Liver (tissue), 10 donors: ENCODE data around the gene EFHD1. TPM values are rescaled to one million over a fixed set of nuclear protein-coding genes. Genes with fewer than 3 reads are reported as not detected.

ENCODE experiments used
- DNase-seq: peaks from one replicate; pipeline ENCODE4 v3.0.0-alpha.2; 2017; ENCODE audit warnings: low spot score
- H3K27ac ChIP-seq, 2 donors: one replicate each; pipeline ENCODE4 v1.7.0; 2013; ENCODE audit warnings: inconsistent platforms in 2 of 2, low read length in 2 of 2, control low read depth in 1 of 2, low read depth in 1 of 2, mild to moderate bottlenecking in 1 of 2
- H3K27me3 ChIP-seq, 4 donors: one replicate each; pipeline versions ENCODE4 v1.6.1 to v1.7.0; 2013; ENCODE audit warnings: low read length in 3 of 4, inconsistent platforms in 1 of 4, mild to moderate bottlenecking in 1 of 4, moderate library complexity in 1 of 4; ENCODE audit not compliant: control insufficient read depth in 4 of 4, insufficient read depth in 4 of 4
- H3K36me3 ChIP-seq, 4 donors: one replicate each; pipeline versions ENCODE4 v1.6.1 to v1.7.0; 2013; ENCODE audit warnings: low read length in 3 of 4, mild to moderate bottlenecking in 3 of 4, low read depth in 1 of 4, moderate library complexity in 1 of 4; ENCODE audit not compliant: control insufficient read depth in 4 of 4, insufficient read depth in 3 of 4
- H3K4me1 ChIP-seq, 4 donors: one replicate each; pipeline versions ENCODE4 v1.6.1 to v1.7.0; 2013; ENCODE audit warnings: low read length in 3 of 4, mild to moderate bottlenecking in 3 of 4, moderate library complexity in 1 of 4; ENCODE audit not compliant: control insufficient read depth in 4 of 4, insufficient read depth in 4 of 4
- H3K4me3 ChIP-seq, 3 donors: one replicate each; pipeline versions ENCODE4 v1.6.1 to v1.7.0; 2013; ENCODE audit warnings: low read length in 3 of 3, control low read depth in 1 of 3, low read depth in 1 of 3, mild to moderate bottlenecking in 1 of 3
- H3K9ac ChIP-seq, 2 donors: one replicate each; pipeline ENCODE4 v1.7.0; 2013; ENCODE audit warnings: low read length in 2 of 2, mild to moderate bottlenecking in 2 of 2, moderate library complexity in 2 of 2, control low read depth in 1 of 2, low read depth in 1 of 2
- H3K9me3 ChIP-seq, 4 donors: one replicate each; pipeline versions ENCODE4 v1.6.1 to v1.7.0; 2013; ENCODE audit warnings: low read length in 3 of 4; ENCODE audit not compliant: control insufficient read depth in 4 of 4
- ATF3 ChIP-seq: IDR thresholded peaks from 2 replicates; pipeline ENCODE4 v1.6.1; 2016; ENCODE audit warnings: antibody characterized with exemption
- FOXA1 ChIP-seq: IDR thresholded peaks from 2 replicates; pipeline ENCODE4 v1.6.1; 2016; ENCODE audit warnings: antibody characterized with exemption
- HNF4A ChIP-seq, 2 donors: conservative IDR thresholded peaks; 2 replicates each; pipeline ENCODE4 v1.6.1; 2016; ENCODE audit warnings: antibody characterized with exemption in 2 of 2, mild to moderate bottlenecking in 2 of 2
- SP1 ChIP-seq: IDR thresholded peaks from 2 replicates; pipeline ENCODE4 v1.6.1; 2018; ENCODE audit warnings: antibody characterized with exemption, mild to moderate bottlenecking
- YY1 ChIP-seq: IDR thresholded peaks from 2 replicates; pipeline ENCODE4 v1.6.1; 2016; ENCODE audit warnings: antibody characterized with exemption, mild to moderate bottlenecking
- WGBS: extraction: QIAGEN DNeasy Blood & Tissue Kit; methylation state at CpG from one replicate; pipeline ENCODE4 v1.1.7; 2013; 5-methylcytosine and 5-hydroxymethylcytosine counted together
- polyA plus RNA-seq, 2 donors: library from polyadenylated mRNA; stranded (reverse) in 1 of 2; unstranded in 1 of 2; fragments of 200-250 nt in 1 of 2; fragments of >200 nt in 1 of 2; fragmentation: Nextera tagmentation in 1 of 2; extraction: Ambion mirVana in 1 of 2; gene quantifications; one replicate each; pipeline versions ENCODE4 v1.2.1 to v1.2.3, GENCODE V29; 2013 to 2015
- small RNA-seq: library from RNA; depleted of rRNA; stranded (forward); fragments of <200 nt; gene quantifications from one replicate; pipeline ENCODE3, GENCODE V24; 2014
- total RNA-seq, 2 donors: library from RNA; depleted of rRNA; stranded (reverse); fragments of >200 nt; gene quantifications; one replicate each; pipeline ENCODE4 v1.2.3, GENCODE V29; 2014
- donor health status: healthy.
- donor health status: healthy.
- donor health status: healthy.
- donor health status: healthy.
- donor health status: healthy.

Gene EFHD1
- total and polyA plus RNA-seq, 4 donors, result 3.3 to 28.5 (median 10.3) TPM

DNA sequence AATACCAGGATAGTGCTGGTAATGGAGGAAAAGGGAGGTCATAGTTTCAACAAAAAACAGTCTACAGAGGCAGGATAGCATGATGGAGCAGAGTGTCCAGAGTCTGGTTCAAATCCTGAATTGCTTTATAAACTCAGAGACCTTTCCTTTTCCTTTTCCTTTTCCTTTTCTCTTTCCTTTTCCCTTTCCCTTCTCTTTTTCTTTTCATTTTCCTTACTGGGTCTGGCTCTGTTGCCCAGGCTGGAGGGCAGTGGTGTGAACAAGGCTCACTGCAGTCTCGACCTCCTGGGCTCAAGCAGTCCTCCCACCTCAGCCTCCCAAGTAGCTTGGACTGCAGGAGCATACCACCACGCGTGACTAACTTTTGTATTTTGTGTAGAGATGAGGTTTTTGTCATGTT is 95.4 kb downstream of the EFHD1 start:
- no peaks in the 10 kb centered on the region for H3K4me1 ChIP-seq
- no peak overlapping the region for H3K9ac ChIP-seq
- H3K4me3 ChIP-seq, result no peak overlapping the region
- no peaks in the 10 kb centered on the region for H3K27me3 ChIP-seq
- no peak overlapping the region for H3K27ac ChIP-seq
- peaks cover 8 to 35% (median 24%) of the 10 kb centered on the region in 4 donors for H3K36me3 ChIP-seq
- no peak for TF ChIP-seq YY1
- no peaks in the 10 kb centered on the region for H3K9me3 ChIP-seq
- DNase-seq, result no peak
- 83% methylated on average over 3 of the region's 3 CpGs for WGBS

GRCh38 chr2:232731470-232731869 is 98.1 kb downstream of the EFHD1 start:
- DNase-seq, result no peak
- Histone ChIP-seq H3K4me3 (no peak overlapping the region), H3K9ac (peak overlapping the region in 1 of 2 donors; percentile 22), H3K27me3 (no peaks in the 10 kb centered on the region), H3K36me3 (peaks cover 6 to 39% (median 20%) of the 10 kb centered on the region in 4 donors), H3K4me1 (no peaks in the 10 kb centered on the region), H3K9me3 (no peaks in the 10 kb centered on the region), H3K27ac (no peak overlapping the region)
- 89% methylated on average over 2 of the region's 2 CpGs for WGBS
- no peak for TF ChIP-seq ATF3
- no peak for TF ChIP-seq HNF4A (conservative IDR thresholded peaks at IDR 0.05)
- no peak for TF ChIP-seq SP1
- no peak for TF ChIP-seq FOXA1

Small RNA genes within 50 kb of the gene (small RNA-seq; reads per million reads assigned to genes)
- gene RN7SL359P, result 0.55 reads per million, percentile 60 among the genes with 10 or more reads in this experiment

Other genes starting within 250 kb of the EFHD1 start
- not detected for gene ALPG, start 226.8 kb upstream of the EFHD1 start, total RNA-seq
- gene ALPG, start 226.8 kb upstream of the EFHD1 start, polyA plus RNA-seq, result not detected
- gene ALPI, start 177.5 kb upstream of the EFHD1 start, total RNA-seq, result not detected
- gene ALPI, start 177.5 kb upstream of the EFHD1 start, polyA plus RNA-seq, result under 1 TPM in 1 of 2 donors, not detected in 1; 0.02 TPM
- gene ECEL1, start 145.8 kb upstream of the EFHD1 start, total RNA-seq, result 1 to 10 TPM in 1 of 2 donors, not detected in 1; 1.8 TPM
- gene ECEL1, start 145.8 kb upstream of the EFHD1 start, polyA plus RNA-seq, result under 1 TPM in 1 of 2 donors, not detected in 1; 0.67 TPM
- not detected for gene PRSS56, start 113.2 kb upstream of the EFHD1 start, total RNA-seq
- gene PRSS56, start 113.2 kb upstream of the EFHD1 start, polyA plus RNA-seq, result under 1 TPM in 1 of 2 donors, not detected in 1; 0.02 TPM
- gene CHRND, start 107.4 kb upstream of the EFHD1 start, total RNA-seq, result not detected
- not detected for gene CHRND, start 107.4 kb upstream of the EFHD1 start, polyA plus RNA-seq
- gene CHRNG, start 93.9 kb upstream of the EFHD1 start, total RNA-seq, result not detected
- not detected for gene CHRNG, start 93.9 kb upstream of the EFHD1 start, polyA plus RNA-seq
- gene TIGD1, start 83.0 kb upstream of the EFHD1 start, total RNA-seq, result 1 to 10 TPM; 1.8 to 3.0 TPM
- 1 to 10 TPM in 1 of 2 donors, under 1 TPM in 1; 0.50 to 1.6 TPM for gene TIGD1, start 83.0 kb upstream of the EFHD1 start, polyA plus RNA-seq
- 10 to 100 TPM; 30.0 to 46.9 TPM for gene EIF4E2, start 82.9 kb upstream of the EFHD1 start, total RNA-seq
- gene EIF4E2, start 82.9 kb upstream of the EFHD1 start, polyA plus RNA-seq, result 10 to 100 TPM; 44.6 to 46.3 TPM
- gene GIGYF2, start 63.7 kb downstream of the EFHD1 start, total RNA-seq, result 10 to 100 TPM; 35.3 to 50.5 TPM
- gene GIGYF2, start 63.7 kb downstream of the EFHD1 start, polyA plus RNA-seq, result 10 to 100 TPM; 10.6 to 18.2 TPM
- gene KCNJ13, start 143.0 kb downstream of the EFHD1 start, total RNA-seq, result under 1 TPM in 1 of 2 donors, not detected in 1; 0.08 TPM
- gene KCNJ13, start 143.0 kb downstream of the EFHD1 start, polyA plus RNA-seq, result under 1 TPM in 1 of 2 donors, not detected in 1; 0.79 TPM
- 10 to 100 TPM in 1 of 2 donors, 1 to 10 TPM in 1; 2.7 to 12.3 TPM for gene SNORC, start 236.7 kb downstream of the EFHD1 start, total RNA-seq
- 10 to 100 TPM in 1 of 2 donors, 1 to 10 TPM in 1; 2.4 to 10.5 TPM for gene SNORC, start 236.7 kb downstream of the EFHD1 start, polyA plus RNA-seq